Measurements from ENCODE around the gene C15orf39. TPM values are rescaled to one million over a fixed set of nuclear protein-coding genes. Genes with fewer than 3 reads are reported as not detected.
"Not testable (repeated sequence)": the region's sequence is repeated elsewhere in the genome, so short reads cannot be mapped to it uniquely, and the experiment has no call there.

Gene C15orf39
- total RNA-seq, 2 experiments from 2014 or later, result 7.4 to 8.7 TPM

- peaks cover 15% of the 10 kb centered on the region for H3K36me3 Mint-ChIP-seq (ENCODE audit: low read depth)
Measured at GRCh38 chr15:75209289-75209676, 7.6 kb downstream of the C15orf39 start.

GRCh38 chr15:75210811-75211230 lies 9.1 kb downstream of the C15orf39 start:
- Mint-ChIP-seq H3K27me3 (ENCODE audit: low read depth) (no peaks in the 10 kb centered on the region), H3K27ac (no peak overlapping the region), H3K4me3 (no peak overlapping the region), H3K4me1 (ENCODE audit: low read depth) (peaks cover 15% of the 10 kb centered on the region), H3K9me3 (no peaks in the 10 kb centered on the region), H3K36me3 (ENCODE audit: low read depth) (peaks cover 14% of the 10 kb centered on the region)
- intact Hi-C loops (cut with micrococcal nuclease), result no loop called here
- DNase-seq, result no peak
- CTCF ChIA-PET, result no interaction called here

More at GRCh38 chr15:75209289-75209676, 7.6 kb downstream of the C15orf39 start:
- Mint-ChIP-seq H3K4me3 (no peak overlapping the region), H3K27me3 (ENCODE audit: low read depth) (no peaks in the 10 kb centered on the region), H3K4me1 (ENCODE audit: low read depth) (peaks cover 25% of the 10 kb centered on the region), H3K9me3 (no peaks in the 10 kb centered on the region), H3K27ac (no peak overlapping the region)
- DNase-seq, result no peak
- CTCF ChIA-PET, result interaction anchor here (0.8 to 2.5 kb wide), 4 partner anchors 9 to 184 kb away, joined by 3 to 12 read pairs (median 4); no protein-coding TSS in a partner anchor
- intact Hi-C loops (cut with micrococcal nuclease), result loop anchor here (10.0 kb wide), 2 partner anchors 126 to 334 kb away; partner anchors contain the start of genes COMMD4 and SCAMP2

- CTCF ChIA-PET, result no interaction called here
- Mint-ChIP-seq H3K27ac (no peak overlapping the region), H3K4me1 (ENCODE audit: low read depth) (peaks cover 15% of the 10 kb centered on the region), H3K9me3 (no peaks in the 10 kb centered on the region), H3K4me3 (no peak overlapping the region), H3K36me3 (ENCODE audit: low read depth) (peaks cover 14% of the 10 kb centered on the region), H3K27me3 (ENCODE audit: low read depth) (no peaks in the 10 kb centered on the region)
- intact Hi-C loops (cut with micrococcal nuclease), result no loop called here
- DNase-seq, result no peak
Measured at GRCh38 chr15:75211436-75212199, 9.9 kb downstream of the C15orf39 start.

DNA sequence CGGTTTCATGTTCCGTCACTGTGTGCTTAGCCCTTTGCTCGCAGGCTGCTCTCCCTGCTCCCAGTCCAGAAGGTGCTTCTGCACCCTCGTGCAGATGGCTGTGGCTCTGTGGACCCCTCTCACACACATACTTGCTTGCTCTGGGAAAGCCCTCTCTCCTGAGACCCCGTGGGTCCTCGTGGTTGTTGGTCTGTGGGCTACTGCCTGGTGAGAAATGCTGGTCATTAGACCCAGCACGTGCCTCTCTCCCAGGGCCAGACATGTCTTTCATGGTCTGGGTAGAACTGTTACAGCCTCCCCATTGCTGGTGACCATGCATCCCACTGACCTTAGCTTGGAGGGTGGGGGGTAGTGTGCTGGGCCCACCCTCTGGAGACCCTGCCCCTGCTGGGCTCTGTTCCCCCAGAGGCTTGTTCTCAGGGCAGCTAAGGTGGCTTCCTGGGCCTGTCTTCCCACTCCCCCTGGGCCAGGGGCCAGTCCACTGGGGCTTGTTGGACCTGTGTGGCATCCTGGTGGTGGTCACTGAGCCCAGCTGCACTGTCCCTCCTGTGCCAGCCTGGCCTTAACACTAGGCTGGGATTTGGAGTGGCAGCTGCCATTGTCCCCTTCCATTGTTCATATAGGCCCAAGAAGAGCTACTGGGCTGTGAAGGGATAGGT lies 10.6 kb downstream of the C15orf39 start:
- H3K36me3 Mint-ChIP-seq (ENCODE audit: low read depth), result peaks cover 10% of the 10 kb centered on the region
- DNase-seq, result no peak
- no peak overlapping the region for H3K4me3 Mint-ChIP-seq
- H3K27me3 Mint-ChIP-seq (ENCODE audit: low read depth), result no peaks in the 10 kb centered on the region
- peaks cover 15% of the 10 kb centered on the region for H3K4me1 Mint-ChIP-seq (ENCODE audit: low read depth)
- CTCF ChIA-PET, result no interaction called here
- no peaks in the 10 kb centered on the region for H3K9me3 Mint-ChIP-seq
- H3K27ac Mint-ChIP-seq, result no peak overlapping the region
- intact Hi-C loops (cut with micrococcal nuclease), result no loop called here

- H3K27ac Mint-ChIP-seq, result no peak overlapping the region
- H3K4me1 Mint-ChIP-seq (ENCODE audit: low read depth), result peaks cover 14% of the 10 kb centered on the region
- intact Hi-C loops (cut with micrococcal nuclease), result no loop called here
Measured at GRCh38 chr15:75213212-75213767, 11.6 kb downstream of the C15orf39 start.

DNA sequence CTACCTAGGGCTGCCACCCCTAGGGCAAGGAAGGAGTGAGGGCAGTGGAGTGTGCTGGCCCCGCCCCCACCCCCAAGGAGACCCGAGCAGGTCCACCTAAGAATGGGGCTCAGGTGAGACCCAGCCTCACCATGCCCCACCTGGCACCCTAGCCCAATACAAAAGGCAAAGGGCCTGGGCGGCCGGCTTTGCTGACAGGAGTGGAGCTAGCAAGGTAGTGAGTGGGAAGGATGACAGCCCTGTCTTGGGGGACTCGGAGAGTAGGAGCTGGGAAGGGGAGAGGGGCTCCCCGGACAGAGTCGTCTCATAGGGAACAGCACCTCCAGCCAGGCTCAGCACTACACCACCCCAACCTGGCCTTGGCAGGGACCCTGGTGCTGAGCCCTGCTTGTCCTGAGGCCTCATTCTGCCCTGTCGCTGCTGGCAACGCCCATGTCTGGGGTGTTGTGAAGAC lies 12.1 kb downstream of the C15orf39 start:
- peaks cover 9% of the 10 kb centered on the region for H3K36me3 Mint-ChIP-seq (ENCODE audit: low read depth)
- no peak overlapping the region for H3K4me3 Mint-ChIP-seq
- CTCF ChIA-PET, result no interaction called here
- no peak for DNase-seq
- intact Hi-C loops (cut with micrococcal nuclease), result no loop called here
- no peaks in the 10 kb centered on the region for H3K27me3 Mint-ChIP-seq (ENCODE audit: low read depth)
- H3K27ac Mint-ChIP-seq, result no peak overlapping the region
- peaks cover 14% of the 10 kb centered on the region for H3K4me1 Mint-ChIP-seq (ENCODE audit: low read depth)
- H3K9me3 Mint-ChIP-seq, result no peaks in the 10 kb centered on the region

More at GRCh38 chr15:75213212-75213767, 11.6 kb downstream of the C15orf39 start:
- Mint-ChIP-seq H3K27me3 (ENCODE audit: low read depth) (no peaks in the 10 kb centered on the region), H3K36me3 (ENCODE audit: low read depth) (peaks cover 9% of the 10 kb centered on the region), H3K9me3 (no peaks in the 10 kb centered on the region), H3K4me3 (no peak overlapping the region)
- DNase-seq, result no peak
- CTCF ChIA-PET, result no interaction called here

DNA sequence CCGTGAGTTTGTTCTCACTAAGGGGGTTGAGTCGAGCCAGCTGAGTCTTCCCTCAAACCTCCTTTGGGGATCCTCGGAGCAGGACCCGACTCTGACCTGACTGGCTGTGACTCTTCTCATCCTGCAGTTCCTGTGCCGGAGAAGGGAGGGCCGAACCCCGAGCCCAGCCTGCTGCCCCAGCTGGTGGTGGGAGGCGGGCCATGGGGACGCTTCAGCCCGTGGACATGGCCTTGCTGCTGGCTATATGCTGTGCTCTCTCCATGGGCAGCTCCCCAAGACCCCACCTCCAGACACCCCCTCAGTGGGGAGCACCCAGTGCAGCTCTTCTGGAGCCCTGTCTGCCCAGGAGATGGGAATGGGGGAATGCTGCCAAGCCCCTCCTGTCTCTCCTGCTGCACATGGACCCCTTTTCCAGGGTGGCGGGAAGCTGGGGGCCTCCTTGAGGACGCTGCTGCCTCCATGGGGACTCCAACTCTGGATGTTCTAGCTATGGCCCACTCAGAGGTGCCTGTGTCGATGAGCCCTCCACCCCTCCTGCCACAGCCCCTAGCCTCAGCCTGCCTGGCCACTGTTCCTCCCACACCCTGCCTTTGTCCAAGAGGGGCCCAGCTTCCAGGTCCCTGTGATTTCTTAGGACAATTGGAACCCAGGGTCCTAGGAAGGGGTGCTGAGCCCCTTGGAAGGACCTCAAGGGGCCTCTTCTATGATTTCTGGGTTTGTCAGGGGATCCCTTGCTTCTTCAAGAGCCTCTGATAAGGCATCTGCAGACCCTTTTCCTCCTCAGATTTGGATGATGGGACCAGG lies 12.8 kb downstream of the C15orf39 start:
- DNase-seq, result no peak
- H3K27ac Mint-ChIP-seq, result no peak overlapping the region
- H3K27me3 Mint-ChIP-seq (ENCODE audit: low read depth), result no peaks in the 10 kb centered on the region
- no peaks in the 10 kb centered on the region for H3K9me3 Mint-ChIP-seq
- intact Hi-C loops (cut with micrococcal nuclease), result no loop called here
- no peak overlapping the region for H3K4me3 Mint-ChIP-seq
- H3K36me3 Mint-ChIP-seq (ENCODE audit: low read depth), result peaks cover 5% of the 10 kb centered on the region
- peaks cover 8% of the 10 kb centered on the region for H3K4me1 Mint-ChIP-seq (ENCODE audit: low read depth)
- CTCF ChIA-PET, result no interaction called here

- no peak for DNase-seq
- H3K9me3 Mint-ChIP-seq, result no peaks in the 10 kb centered on the region
- H3K27me3 Mint-ChIP-seq (ENCODE audit: low read depth), result no peaks in the 10 kb centered on the region
- CTCF ChIA-PET, result interaction anchor here (1.5 kb wide), 1 partner anchor 11 kb away, joined by 3 read pairs; no protein-coding TSS in a partner anchor
- H3K4me1 Mint-ChIP-seq (ENCODE audit: low read depth), result peaks cover 3% of the 10 kb centered on the region
- intact Hi-C loops (cut with micrococcal nuclease), result no loop called here
- peaks cover 2% of the 10 kb centered on the region for H3K36me3 Mint-ChIP-seq (ENCODE audit: low read depth)
- no peak overlapping the region for H3K27ac Mint-ChIP-seq
- H3K4me3 Mint-ChIP-seq, result no peak overlapping the region
Measured at GRCh38 chr15:75215107-75216004, 13.7 kb downstream of the C15orf39 start.

- H3K4me3 Mint-ChIP-seq, result no peak overlapping the region
- intact Hi-C loops (cut with micrococcal nuclease), result no loop called here
- no peak overlapping the region for H3K27ac Mint-ChIP-seq
- CTCF ChIA-PET, result no interaction called here
- H3K36me3 Mint-ChIP-seq (ENCODE audit: low read depth), result no peaks in the 10 kb centered on the region
- no peaks in the 10 kb centered on the region for H3K4me1 Mint-ChIP-seq (ENCODE audit: low read depth)
- H3K9me3 Mint-ChIP-seq, result no peaks in the 10 kb centered on the region
- DNase-seq, result no peak
- H3K27me3 Mint-ChIP-seq (ENCODE audit: low read depth), result no peaks in the 10 kb centered on the region
Measured at GRCh38 chr15:75217012-75217411, 15.3 kb downstream of the C15orf39 start.

GRCh38 chr15:75217574-75217973 lies 15.9 kb downstream of the C15orf39 start:
- H3K36me3 Mint-ChIP-seq (ENCODE audit: low read depth); DNase-seq; H3K9me3 Mint-ChIP-seq; H3K4me1 Mint-ChIP-seq (ENCODE audit: low read depth); H3K4me3 Mint-ChIP-seq; H3K27me3 Mint-ChIP-seq (ENCODE audit: low read depth); H3K27ac Mint-ChIP-seq; intact Hi-C loops (cut with micrococcal nuclease): not testable (repeated sequence)
- CTCF ChIA-PET, result interaction anchor here (0.7 kb wide), 1 partner anchor 1290 kb away, joined by 3 read pairs; no protein-coding TSS in a partner anchor

- H3K36me3 Mint-ChIP-seq (ENCODE audit: low read depth); DNase-seq; H3K9me3 Mint-ChIP-seq; H3K27ac Mint-ChIP-seq; H3K4me3 Mint-ChIP-seq; intact Hi-C loops (cut with micrococcal nuclease); H3K27me3 Mint-ChIP-seq (ENCODE audit: low read depth); H3K4me1 Mint-ChIP-seq (ENCODE audit: low read depth): not testable (repeated sequence)
- CTCF ChIA-PET, result interaction anchor here (1.4 kb wide), 1 partner anchor 10 kb away, joined by 3 read pairs; no protein-coding TSS in a partner anchor
Measured at GRCh38 chr15:75219507-75219929, 17.8 kb downstream of the C15orf39 start.

Measured in activated naive CD4-positive, alpha-beta T cell treated with anti-CD3 and anti-CD28 coated beads for 36 hours (primary cell).